A549 (cell line): ENCODE results near the gene RETREG1. TPM values are rescaled to one million over a fixed set of nuclear protein-coding genes. Genes with fewer than 3 reads are reported as not detected.

Source experiments
- ATAC-seq, 2 experiments: fragments of 200-7000 bp in 1 of 2; fragments of >200 bp in 1 of 2; cut with Nextera tagmentation in 1 of 2; cut with Tn5 transposase in 1 of 2; 3 replicates each; pipeline versions ENCODE4 v1.8.0 to v1.9.1; 2018 to 2020; ENCODE audit warnings: mild to moderate bottlenecking in 1 of 2, moderate library complexity in 1 of 2
- CTCF ChIA-PET: fragments of 300-600 bp; sonication (Branson Sonifier 250); formaldehyde crosslinking; extraction: SDS; loops from one replicate; lab custom pipeline; 2021; ENCODE audit warnings: antibody characterized with exemption, inconsistent platforms; lab: Yijun Ruan, JAX
- POLR2A ChIA-PET: fragments of 350-600 bp; formaldehyde crosslinking; extraction: SDS; loops from one replicate; lab custom pipeline; 2021; ENCODE audit warnings: antibody characterized with exemption, inconsistent platforms; lab: Yijun Ruan, JAX
- DNase-seq, 2 experiments: peaks; one replicate each; pipeline versions ENCODE4 v3.0.0 to v3.0.0-alpha.2; 2011 to 2016; ENCODE audit warnings: low read depth in 1 of 2, low spot score in 1 of 2
- FAIRE-seq: peaks from 2 replicates; lab custom pipeline; 2011; peaks lifted over from hg19 to GRCh38; lab: Jason Lieb, UNC
- H3K27ac ChIP-seq, 2 experiments: fragments of >200 bp; sonication (Bioruptor Twin); formaldehyde crosslinking; 3 replicates each; pipeline ENCODE4 v1.5.1; 2016 to 2017
- H3K4me1 ChIP-seq: fragments of >200 bp; sonication (Bioruptor Twin); formaldehyde crosslinking; 3 replicates; pipeline ENCODE4 v1.6.1; 2016
- H3K4me2 ChIP-seq: fragments of >200 bp; sonication (Bioruptor Twin); formaldehyde crosslinking; 3 replicates; pipeline ENCODE4 v1.6.1; 2016
- H3K4me3 ChIP-seq: fragments of >200 bp; sonication (Bioruptor Twin); formaldehyde crosslinking; 3 replicates; pipeline ENCODE4 v1.5.1; 2016
- H3K9me3 ChIP-seq: fragments of >200 bp; sonication (Bioruptor Twin); formaldehyde crosslinking; 3 replicates; pipeline ENCODE4 v1.6.1; 2016
- BHLHE40 ChIP-seq: IDR thresholded peaks from 2 replicates; pipeline ENCODE4 v1.6.1; 2012; ENCODE audit warnings: low read depth, low read length, inconsistent platforms
- ELK1 ChIP-seq: fragments of 150-350 bp; IDR thresholded peaks from 2 replicates; pipeline ENCODE4 v1.6.1; 2014; ENCODE audit warnings: low read depth, mild to moderate bottlenecking, low read length
- EP300 ChIP-seq, 2 experiments: fragments of >200 bp; sonication (Bioruptor Twin); formaldehyde crosslinking; IDR thresholded peaks; 2 replicates in 1 of 2; 3 replicates in 1 of 2; pipeline ENCODE4 v1.6.1; 2016 to 2017
- FOSL2 ChIP-seq, 2 experiments: fragments of 450-650 bp in 1 of 2; fragments of >200 bp in 1 of 2; sonication (Bioruptor Twin) in 1 of 2; formaldehyde crosslinking; IDR thresholded peaks; 2 replicates each; pipeline versions ENCODE4 v1.5.0 to v1.6.1; 2016 to 2020; ENCODE audit warnings: mild to moderate bottlenecking in 1 of 2, moderate library complexity in 1 of 2
- FOXS1 ChIP-seq: fragments of 250-450 bp; sonication (Bioruptor Pico); IDR thresholded peaks from 2 replicates; pipeline ENCODE4 v1.5.0; 2020; ENCODE audit warnings: mild to moderate bottlenecking, moderate library complexity
- GATA3 ChIP-seq: IDR thresholded peaks from 2 replicates; pipeline ENCODE4 v1.6.1; 2012; ENCODE audit warnings: borderline replicate concordance
- HOXA7 ChIP-seq: fragments of 250-450 bp; sonication (Bioruptor Pico); IDR thresholded peaks from 2 replicates; pipeline ENCODE4 v1.5.0; 2020; ENCODE audit warnings: mild to moderate bottlenecking, moderate library complexity
- HOXB13 ChIP-seq: fragments of 250-450 bp; sonication (Bioruptor Pico); IDR thresholded peaks from 2 replicates; pipeline ENCODE4 v1.5.0; 2020; ENCODE audit warnings: low read depth, mild to moderate bottlenecking, moderate library complexity
- JUNB ChIP-seq: fragments of >200 bp; sonication (Bioruptor Twin); formaldehyde crosslinking; IDR thresholded peaks from 2 replicates; pipeline ENCODE4 v1.6.1; 2016
- KDM5A ChIP-seq: fragments of 200-600 bp; sonication (generic); IDR thresholded peaks from 2 replicates; pipeline ENCODE4 v1.6.1; 2016; ENCODE audit warnings: antibody characterized with exemption, mild to moderate bottlenecking
- MAFK ChIP-seq: fragments of 450-650 bp; IDR thresholded peaks from 2 replicates; pipeline ENCODE4 v1.6.1; 2014; ENCODE audit not compliant: partially characterized antibody
- NFE2L2 ChIP-seq: fragments of 150-350 bp; conservative IDR thresholded peaks from 2 replicates; pipeline ENCODE4 v1.6.1; 2014; ENCODE audit warnings: low read length
- PHF8 ChIP-seq: fragments of 200-600 bp; sonication (generic); IDR thresholded peaks from 2 replicates; pipeline ENCODE4 v1.6.1; 2016; ENCODE audit warnings: low read depth, mild to moderate bottlenecking, antibody characterized with exemption, moderate library complexity, borderline replicate concordance
- POLR2A ChIP-seq: IDR thresholded peaks from 2 replicates; pipeline ENCODE4 v1.6.1; 2012; ENCODE audit warnings: mild to moderate bottlenecking, low read length
- POLR2AphosphoS2 ChIP-seq: conservative IDR thresholded peaks from 2 replicates; pipeline ENCODE4 v1.6.1; 2012; ENCODE audit warnings: low read length, improper control_type of control experiment, inconsistent platforms
- RAD21 ChIP-seq, 2 experiments: fragments of >200 bp in 1 of 2; sonication (Bioruptor Twin) in 1 of 2; formaldehyde crosslinking in 1 of 2; IDR thresholded peaks in 1 of 2; conservative IDR thresholded peaks in 1 of 2; 2 replicates in 1 of 2; 3 replicates in 1 of 2; pipeline ENCODE4 v1.6.1; 2012 to 2018; ENCODE audit warnings: inconsistent platforms in 1 of 2
- RARB ChIP-seq: fragments of 250-450 bp; sonication (Bioruptor Pico); IDR thresholded peaks from 2 replicates; pipeline ENCODE4 v1.8.0; 2021; ENCODE audit warnings: mild to moderate bottlenecking, moderate library complexity
- RCOR1 ChIP-seq: fragments of 150-350 bp; IDR thresholded peaks from 2 replicates; pipeline ENCODE4 v1.6.1; 2014; ENCODE audit warnings: antibody characterized with exemption, low read length, low read depth
- RNF2 ChIP-seq: fragments of 200-600 bp; sonication (generic); IDR thresholded peaks from 2 replicates; pipeline ENCODE4 v1.6.1; 2016; ENCODE audit warnings: low read depth, mild to moderate bottlenecking, antibody characterized with exemption, moderate library complexity, borderline replicate concordance
- SMC3 ChIP-seq: fragments of >200 bp; sonication (Bioruptor Twin); formaldehyde crosslinking; IDR thresholded peaks from 3 replicates; pipeline ENCODE4 v1.6.1; 2018; ENCODE audit warnings: inconsistent platforms
- SREBF2 ChIP-seq: fragments of 450-650 bp; IDR thresholded peaks from 2 replicates; pipeline ENCODE4 v1.6.1; 2014; ENCODE audit warnings: mild to moderate bottlenecking, moderate library complexity
- TFCP2L1 ChIP-seq: fragments of 250-450 bp; sonication (Bioruptor Pico); IDR thresholded peaks from 2 replicates; pipeline ENCODE4 v1.5.0; 2021; ENCODE audit warnings: mild to moderate bottlenecking
- TP53 ChIP-seq: fragments of 250-450 bp; sonication (Bioruptor Pico); IDR thresholded peaks from 2 replicates; pipeline ENCODE4 v1.5.0; 2021; ENCODE audit warnings: mild to moderate bottlenecking, moderate library complexity
- WGBS: methylation state at CpG from one replicate; pipeline ENCODE4 v1.1.6; 2017; ENCODE audit errors: missing lambda C conversion rate; 5-methylcytosine and 5-hydroxymethylcytosine counted together
- polyA plus RNA-seq, 4 experiments: library from polyadenylated mRNA; depleted of rRNA in 3 of 4; stranded (reverse); fragments of >200 nt; fragmentation: RNase III in 1 of 4; extraction: RNeasy Plus Mini Kit Qiagen cat#74134 plus additional on column Dnase treatment in 1 of 4; gene quantifications; 2 replicates in 3 of 4; 3 replicates in 1 of 4; pipeline ENCODE4 v1.2.3, GENCODE V29; 2011 to 2017
- TF ChIP-seq, protein P1 (sequence below): fragments of >200 bp; sonication (Bioruptor Twin); formaldehyde crosslinking; IDR thresholded peaks from 3 replicates; pipeline ENCODE4 v1.6.1; 2016
- TF ChIP-seq, protein P2 (sequence below): fragments of >200 bp; sonication (Bioruptor Twin); formaldehyde crosslinking; IDR thresholded peaks from 2 replicates; pipeline ENCODE4 v1.6.1; 2016
- TF ChIP-seq, protein P3 (sequence below): fragments of >200 bp; sonication (Bioruptor Twin); formaldehyde crosslinking; IDR thresholded peaks from 3 replicates; pipeline ENCODE4 v1.5.1; 2016

Gene RETREG1
- polyA plus RNA-seq, 2 of the 4 experiments (the other 2 are of a cell fraction), result 2.1 to 3.4 TPM

- TF ChIP-seq RARB (CRISPR knock-in tag) (no peak), ELK1 (no peak), FOXS1 (CRISPR knock-in tag) (no peak)
- TF ChIP-seq, protein P1, sequence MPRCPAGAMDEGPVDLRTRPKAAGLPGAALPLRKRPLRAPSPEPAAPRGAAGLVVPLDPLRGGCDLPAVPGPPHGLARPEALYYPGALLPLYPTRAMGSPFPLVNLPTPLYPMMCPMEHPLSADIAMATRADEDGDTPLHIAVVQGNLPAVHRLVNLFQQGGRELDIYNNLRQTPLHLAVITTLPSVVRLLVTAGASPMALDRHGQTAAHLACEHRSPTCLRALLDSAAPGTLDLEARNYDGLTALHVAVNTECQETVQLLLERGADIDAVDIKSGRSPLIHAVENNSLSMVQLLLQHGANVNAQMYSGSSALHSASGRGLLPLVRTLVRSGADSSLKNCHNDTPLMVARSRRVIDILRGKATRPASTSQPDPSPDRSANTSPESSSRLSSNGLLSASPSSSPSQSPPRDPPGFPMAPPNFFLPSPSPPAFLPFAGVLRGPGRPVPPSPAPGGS, result no peak
Measured at GRCh38 chr5:16487456-16487855, 129.3 kb downstream of the RETREG1 start.

DNA sequence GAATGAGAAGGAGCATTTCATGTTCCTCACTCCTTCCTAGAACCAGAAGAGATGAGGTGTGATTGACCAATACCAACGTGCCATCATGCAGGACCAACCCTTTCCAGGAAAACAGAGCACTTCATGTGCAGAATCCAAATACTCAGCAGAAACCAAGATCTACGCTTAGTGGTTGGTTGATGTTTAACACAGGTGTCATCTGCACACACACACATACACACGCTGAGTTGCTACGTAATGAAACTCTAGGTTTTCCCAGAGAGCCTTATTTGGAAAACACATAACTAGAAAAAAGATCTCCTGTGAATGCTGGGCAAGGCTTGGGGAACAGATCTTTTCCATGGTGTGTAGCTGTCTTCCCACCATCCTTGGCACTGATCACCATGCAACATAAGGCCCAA, 130.1 kb downstream of the RETREG1 start:
- 65% methylated on average over 4 of the region's 4 CpGs for WGBS
- H3K4me1 ChIP-seq, result peaks cover 14% of the 10 kb centered on the region
- no peak for DNase-seq
- CTCF ChIA-PET, result interaction anchor here (1.3 to 2.3 kb wide), 4 partner anchors 11 to 710 kb away, joined by 4 to 15 read pairs (median 8); no protein-coding TSS in a partner anchor
- no peak for ATAC-seq
- no peak overlapping the region for H3K4me3 ChIP-seq
- H3K9me3 ChIP-seq, result no peaks in the 10 kb centered on the region
- no peak overlapping the region for H3K4me2 ChIP-seq
- H3K27ac ChIP-seq, result no peak overlapping the region
- POLR2A ChIA-PET, result no interaction called here
- FAIRE-seq, result no peak
- TF ChIP-seq RARB (CRISPR knock-in tag), result no peak
- TF ChIP-seq, protein P1, result no peak
- TF ChIP-seq POLR2A, result no peak
- no peak for TF ChIP-seq RAD21 (conservative IDR thresholded peaks at IDR 0.05 in 1 of 2, IDR thresholded peaks at IDR 0.05 in 1 of 2)
- TF ChIP-seq MAFK, result no peak
- TF ChIP-seq, protein P2, sequence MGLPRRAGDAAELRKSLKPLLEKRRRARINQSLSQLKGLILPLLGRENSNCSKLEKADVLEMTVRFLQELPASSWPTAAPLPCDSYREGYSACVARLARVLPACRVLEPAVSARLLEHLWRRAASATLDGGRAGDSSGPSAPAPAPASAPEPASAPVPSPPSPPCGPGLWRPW, result no peak
- no peak for TF ChIP-seq EP300 (IDR thresholded peaks at IDR 0.05)
- no peak for TF ChIP-seq POLR2AphosphoS2
- no peak for TF ChIP-seq PHF8
- no peak for TF ChIP-seq TFCP2L1
- TF ChIP-seq SMC3, result no peak
- TF ChIP-seq HOXA7 (CRISPR knock-in tag), result no peak
- no peak for TF ChIP-seq JUNB
- no peak for TF ChIP-seq KDM5A
- TF ChIP-seq HOXB13, result no peak
- TF ChIP-seq NFE2L2, result no peak
- TF ChIP-seq ELK1, result no peak
- no peak for TF ChIP-seq FOXS1 (CRISPR knock-in tag)

More at GRCh38 chr5:16487456-16487855, 129.3 kb downstream of the RETREG1 start:
- Histone ChIP-seq H3K4me2 (no peak overlapping the region), H3K4me1 (peaks cover 14% of the 10 kb centered on the region), H3K9me3 (no peaks in the 10 kb centered on the region), H3K27ac (no peak overlapping the region), H3K4me3 (no peak overlapping the region)
- CTCF ChIA-PET, result interaction anchor here (0.9 to 2.3 kb wide), 7 partner anchors 10 to 709 kb away, joined by 3 to 15 read pairs (median 5); no protein-coding TSS in a partner anchor
- WGBS, result 71% methylated on average over 2 of the region's 2 CpGs
- POLR2A ChIA-PET, result no interaction called here
- no peak for ATAC-seq
- no peak for DNase-seq
- no peak for FAIRE-seq

GRCh38 chr5:16485656-16486055, 131.1 kb downstream of the RETREG1 start:
- H3K4me2 ChIP-seq, result no peak overlapping the region
- TF ChIP-seq RCOR1 (no peak), RAD21 (conservative IDR thresholded peaks at IDR 0.05 in 1 of 2, IDR thresholded peaks at IDR 0.05 in 1 of 2) (no peak), TP53 (CRISPR knock-in tag) (no peak), KDM5A (no peak), RNF2 (no peak), SREBF2 (no peak), PHF8 (no peak), NFE2L2 (no peak), FOSL2 (IDR thresholded peaks at IDR 0.05) (no peak), FOSL2 (CRISPR knock-in tag; IDR thresholded peaks at IDR 0.05) (no peak), GATA3 (no peak), BHLHE40 (no peak)
- TF ChIP-seq, protein P3, sequence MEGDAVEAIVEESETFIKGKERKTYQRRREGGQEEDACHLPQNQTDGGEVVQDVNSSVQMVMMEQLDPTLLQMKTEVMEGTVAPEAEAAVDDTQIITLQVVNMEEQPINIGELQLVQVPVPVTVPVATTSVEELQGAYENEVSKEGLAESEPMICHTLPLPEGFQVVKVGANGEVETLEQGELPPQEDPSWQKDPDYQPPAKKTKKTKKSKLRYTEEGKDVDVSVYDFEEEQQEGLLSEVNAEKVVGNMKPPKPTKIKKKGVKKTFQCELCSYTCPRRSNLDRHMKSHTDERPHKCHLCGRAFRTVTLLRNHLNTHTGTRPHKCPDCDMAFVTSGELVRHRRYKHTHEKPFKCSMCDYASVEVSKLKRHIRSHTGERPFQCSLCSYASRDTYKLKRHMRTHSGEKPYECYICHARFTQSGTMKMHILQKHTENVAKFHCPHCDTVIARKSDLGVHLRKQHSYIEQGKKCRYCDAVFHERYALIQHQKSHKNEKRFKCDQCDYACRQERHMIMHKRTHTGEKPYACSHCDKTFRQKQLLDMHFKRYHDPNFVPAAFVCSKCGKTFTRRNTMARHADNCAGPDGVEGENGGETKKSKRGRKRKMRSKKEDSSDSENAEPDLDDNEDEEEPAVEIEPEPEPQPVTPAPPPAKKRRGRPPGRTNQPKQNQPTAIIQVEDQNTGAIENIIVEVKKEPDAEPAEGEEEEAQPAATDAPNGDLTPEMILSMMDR, result no peak
- no peaks in the 10 kb centered on the region for H3K9me3 ChIP-seq
- H3K27ac ChIP-seq, result no peak overlapping the region
- no peak overlapping the region for H3K4me3 ChIP-seq
- peaks cover 14% of the 10 kb centered on the region for H3K4me1 ChIP-seq
- POLR2A ChIA-PET, result no interaction called here
- CTCF ChIA-PET, result interaction anchor here (0.6 kb wide), 2 partner anchors 66 to 126 kb away, joined by 3 read pairs; no protein-coding TSS in a partner anchor
- no peak for DNase-seq
- no peak for FAIRE-seq
- ATAC-seq, result no peak
